SU-DHL-6 (cell line): ENCODE data around the gene PPP1R8.
"Not testable (repeated sequence)": the region's sequence is repeated elsewhere in the genome, so short reads cannot be mapped to it uniquely, and the experiment has no call there.

Experiments
- CTCF ChIP-seq: fragments of 200-600 bp; sonication (generic); IDR thresholded peaks from one replicate; pipeline ENCODE4 v1.5.1; 2017; ENCODE audit warnings: antibody characterized with exemption, mild to moderate bottlenecking, low read length, moderate library complexity; ENCODE audit not compliant: insufficient read depth, poor library complexity, severe bottlenecking
- EZH2phosphoT487 ChIP-seq: fragments of 200-600 bp; sonication (generic), shearing (Covaris generic); conservative IDR thresholded peaks from 2 replicates; pipeline ENCODE4 v1.6.1; 2018; ENCODE audit warnings: mild to moderate bottlenecking, antibody characterized with exemption, low read length, moderate library complexity, mixed read lengths

- TF ChIP-seq CTCF, EZH2phosphoT487: not testable (repeated sequence)
These were observed 40.3 kb upstream of the PPP1R8 start for GRCh38 chr1:27790270-27790669.
